Measurements from ENCODE around the gene NSF.

DNA sequence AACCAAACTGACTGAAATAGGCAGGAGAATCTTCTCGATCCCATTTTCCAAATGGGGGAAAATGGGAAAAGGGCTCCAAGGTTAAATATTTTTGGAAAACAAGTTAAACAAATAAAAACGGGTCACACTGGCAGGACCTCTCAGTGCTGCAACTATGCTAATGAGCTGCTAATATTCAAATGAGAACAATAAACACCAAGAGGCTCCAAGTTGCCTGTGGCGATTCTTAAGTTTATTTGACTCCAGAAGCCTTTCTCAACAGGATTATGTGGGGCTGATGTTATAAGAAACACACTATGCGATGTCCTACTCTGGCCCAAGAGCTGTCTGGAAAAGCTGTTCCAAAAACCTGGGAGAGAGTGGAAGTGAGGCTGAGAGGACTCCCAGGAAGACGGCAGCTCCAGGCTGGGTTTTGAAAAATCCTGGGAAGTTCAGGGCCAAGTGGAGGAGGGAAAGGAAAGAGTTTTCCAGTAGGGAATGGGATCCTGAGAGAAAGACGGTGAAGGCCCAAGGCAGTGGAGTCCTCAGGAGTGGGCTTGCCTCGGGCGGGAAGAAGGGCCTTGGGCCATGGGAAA, 206.6 kb downstream of the NSF start:
- TF ChIP-seq POLR2A (IDR thresholded peaks at IDR 0.05), result no peak
- TF ChIP-seq, protein P1, sequence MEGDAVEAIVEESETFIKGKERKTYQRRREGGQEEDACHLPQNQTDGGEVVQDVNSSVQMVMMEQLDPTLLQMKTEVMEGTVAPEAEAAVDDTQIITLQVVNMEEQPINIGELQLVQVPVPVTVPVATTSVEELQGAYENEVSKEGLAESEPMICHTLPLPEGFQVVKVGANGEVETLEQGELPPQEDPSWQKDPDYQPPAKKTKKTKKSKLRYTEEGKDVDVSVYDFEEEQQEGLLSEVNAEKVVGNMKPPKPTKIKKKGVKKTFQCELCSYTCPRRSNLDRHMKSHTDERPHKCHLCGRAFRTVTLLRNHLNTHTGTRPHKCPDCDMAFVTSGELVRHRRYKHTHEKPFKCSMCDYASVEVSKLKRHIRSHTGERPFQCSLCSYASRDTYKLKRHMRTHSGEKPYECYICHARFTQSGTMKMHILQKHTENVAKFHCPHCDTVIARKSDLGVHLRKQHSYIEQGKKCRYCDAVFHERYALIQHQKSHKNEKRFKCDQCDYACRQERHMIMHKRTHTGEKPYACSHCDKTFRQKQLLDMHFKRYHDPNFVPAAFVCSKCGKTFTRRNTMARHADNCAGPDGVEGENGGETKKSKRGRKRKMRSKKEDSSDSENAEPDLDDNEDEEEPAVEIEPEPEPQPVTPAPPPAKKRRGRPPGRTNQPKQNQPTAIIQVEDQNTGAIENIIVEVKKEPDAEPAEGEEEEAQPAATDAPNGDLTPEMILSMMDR (IDR thresholded peaks at IDR 0.05), result no peak
